MM.1S (cell line): ENCODE results near the gene LRRC45.

Experiments used
- EZH2 ChIP-seq: fragments of 300-600 bp; sonication (generic); optimal IDR thresholded peaks from 2 replicates; pipeline ENCODE3; 2017; ENCODE audit warnings: low read depth, mild to moderate bottlenecking, antibody characterized with exemption, low read length, mixed read lengths
- EZH2phosphoT487 ChIP-seq: fragments of 300-600 bp; sonication (generic); IDR thresholded peaks from 2 replicates; pipeline ENCODE4 v1.6.1; 2018; ENCODE audit warnings: antibody characterized with exemption, low read length
- TF ChIP-seq, protein P1 (sequence below): fragments of 300-600 bp; sonication (generic); IDR thresholded peaks from 2 replicates; pipeline ENCODE4 v1.5.1; 2016; ENCODE audit warnings: antibody characterized with exemption, low read length, mixed read lengths

DNA sequence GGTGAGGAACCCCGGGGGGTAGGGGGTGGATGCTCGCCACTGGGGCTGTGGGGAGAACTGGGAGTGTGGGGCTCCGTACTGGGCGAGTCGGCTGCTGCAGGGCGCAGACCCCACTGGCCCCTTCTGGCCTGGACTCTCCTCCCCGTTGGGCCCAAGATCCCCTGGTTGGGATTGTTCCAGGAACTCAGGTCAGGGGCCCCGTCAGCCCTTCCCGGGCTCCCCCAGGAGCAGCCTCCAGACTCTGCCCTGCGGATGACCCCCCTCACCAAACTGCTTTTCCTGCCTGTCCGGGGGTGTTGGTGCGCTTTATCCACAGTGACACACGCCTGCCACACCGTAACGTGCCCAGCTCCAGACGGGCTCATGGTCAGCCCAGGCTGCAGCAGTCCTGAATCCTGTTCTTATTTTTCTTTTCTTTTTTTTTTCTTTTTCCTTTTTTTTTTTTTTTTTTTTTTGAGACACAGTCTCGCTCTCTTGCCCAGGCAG, 21.5 kb upstream of the LRRC45 start:
- TF ChIP-seq, protein P1, sequence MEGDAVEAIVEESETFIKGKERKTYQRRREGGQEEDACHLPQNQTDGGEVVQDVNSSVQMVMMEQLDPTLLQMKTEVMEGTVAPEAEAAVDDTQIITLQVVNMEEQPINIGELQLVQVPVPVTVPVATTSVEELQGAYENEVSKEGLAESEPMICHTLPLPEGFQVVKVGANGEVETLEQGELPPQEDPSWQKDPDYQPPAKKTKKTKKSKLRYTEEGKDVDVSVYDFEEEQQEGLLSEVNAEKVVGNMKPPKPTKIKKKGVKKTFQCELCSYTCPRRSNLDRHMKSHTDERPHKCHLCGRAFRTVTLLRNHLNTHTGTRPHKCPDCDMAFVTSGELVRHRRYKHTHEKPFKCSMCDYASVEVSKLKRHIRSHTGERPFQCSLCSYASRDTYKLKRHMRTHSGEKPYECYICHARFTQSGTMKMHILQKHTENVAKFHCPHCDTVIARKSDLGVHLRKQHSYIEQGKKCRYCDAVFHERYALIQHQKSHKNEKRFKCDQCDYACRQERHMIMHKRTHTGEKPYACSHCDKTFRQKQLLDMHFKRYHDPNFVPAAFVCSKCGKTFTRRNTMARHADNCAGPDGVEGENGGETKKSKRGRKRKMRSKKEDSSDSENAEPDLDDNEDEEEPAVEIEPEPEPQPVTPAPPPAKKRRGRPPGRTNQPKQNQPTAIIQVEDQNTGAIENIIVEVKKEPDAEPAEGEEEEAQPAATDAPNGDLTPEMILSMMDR = no peak
- TF ChIP-seq EZH2 (no peak), EZH2phosphoT487 (no peak)
